ENCODE measurements around the gene TECRL. TPM values are rescaled to one million over a fixed set of nuclear protein-coding genes. Genes with fewer than 3 reads are reported as not detected.

Gene TECRL
- total and polyA plus RNA-seq, 8 donors, result 0.12 to 0.55 TPM; not detected in 6

DNA sequence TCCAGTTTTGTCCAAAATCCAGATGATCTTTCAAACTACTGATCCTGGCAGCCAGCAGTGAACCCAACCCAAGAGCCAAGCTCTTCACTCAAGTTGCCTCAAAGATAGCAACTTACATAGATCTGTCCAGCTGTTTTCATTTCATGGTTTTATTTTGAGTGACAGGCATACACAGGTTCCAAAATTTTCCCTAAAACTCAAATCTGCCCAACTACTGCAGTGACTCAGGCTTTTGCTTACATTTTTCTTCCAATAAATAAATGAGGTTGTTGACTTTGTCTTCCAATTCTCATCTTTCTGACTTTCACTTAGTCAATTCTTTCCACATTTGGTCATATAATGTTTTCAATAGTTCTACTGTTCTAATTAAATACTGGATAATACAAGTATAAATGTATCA, 158.8 kb downstream of the TECRL start:
- TF ChIP-seq POLR2A (IDR thresholded peaks at IDR 0.05) (no peak), EP300 (IDR thresholded peaks at IDR 0.05) (no peak), POLR2AphosphoS5 (IDR thresholded peaks at IDR 0.05) (no peak)
- TF ChIP-seq, protein P1, sequence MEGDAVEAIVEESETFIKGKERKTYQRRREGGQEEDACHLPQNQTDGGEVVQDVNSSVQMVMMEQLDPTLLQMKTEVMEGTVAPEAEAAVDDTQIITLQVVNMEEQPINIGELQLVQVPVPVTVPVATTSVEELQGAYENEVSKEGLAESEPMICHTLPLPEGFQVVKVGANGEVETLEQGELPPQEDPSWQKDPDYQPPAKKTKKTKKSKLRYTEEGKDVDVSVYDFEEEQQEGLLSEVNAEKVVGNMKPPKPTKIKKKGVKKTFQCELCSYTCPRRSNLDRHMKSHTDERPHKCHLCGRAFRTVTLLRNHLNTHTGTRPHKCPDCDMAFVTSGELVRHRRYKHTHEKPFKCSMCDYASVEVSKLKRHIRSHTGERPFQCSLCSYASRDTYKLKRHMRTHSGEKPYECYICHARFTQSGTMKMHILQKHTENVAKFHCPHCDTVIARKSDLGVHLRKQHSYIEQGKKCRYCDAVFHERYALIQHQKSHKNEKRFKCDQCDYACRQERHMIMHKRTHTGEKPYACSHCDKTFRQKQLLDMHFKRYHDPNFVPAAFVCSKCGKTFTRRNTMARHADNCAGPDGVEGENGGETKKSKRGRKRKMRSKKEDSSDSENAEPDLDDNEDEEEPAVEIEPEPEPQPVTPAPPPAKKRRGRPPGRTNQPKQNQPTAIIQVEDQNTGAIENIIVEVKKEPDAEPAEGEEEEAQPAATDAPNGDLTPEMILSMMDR (IDR thresholded peaks at IDR 0.05), result no peak
- H3K36me3 ChIP-seq, result no peaks in the 10 kb centered on the region
- no peaks in the 10 kb centered on the region for H3K27me3 ChIP-seq
- intact Hi-C loops (cut with DNase I; ENCODE audit: low total_unique reads), result no loop called here
- no peaks in the 10 kb centered on the region for H3K9me3 ChIP-seq
- H3K4me3 ChIP-seq, result no peak overlapping the region
- DNase-seq, result no peak
- no peaks in the 10 kb centered on the region for H3K4me1 ChIP-seq
- no peak overlapping the region for H3K27ac ChIP-seq

DNA sequence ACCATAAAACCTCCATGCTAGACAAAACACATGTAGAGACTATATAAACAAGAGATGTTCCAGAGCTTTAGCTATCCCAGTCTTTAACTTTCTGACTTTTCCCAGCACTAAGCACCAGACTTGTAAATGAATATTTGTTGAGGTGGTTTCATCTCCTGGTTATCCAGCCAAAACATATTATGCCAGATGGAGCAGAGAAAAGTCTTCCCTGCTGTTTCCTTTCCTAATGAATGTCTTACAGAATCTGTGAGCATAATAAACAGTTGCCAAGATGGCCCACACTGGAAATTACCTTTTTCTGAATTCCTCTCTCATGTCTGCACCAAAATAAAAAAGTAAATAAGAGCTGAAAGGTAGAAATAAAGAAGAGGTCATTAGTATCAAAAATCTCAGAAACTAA, 159.2 kb downstream of the TECRL start:
- no peak for DNase-seq
- H3K9me3 ChIP-seq, result no peaks in the 10 kb centered on the region
- TF ChIP-seq, protein P1 (IDR thresholded peaks at IDR 0.05), result no peak
- TF ChIP-seq POLR2A (IDR thresholded peaks at IDR 0.05), result no peak
- no peak for TF ChIP-seq EP300 (IDR thresholded peaks at IDR 0.05)
- TF ChIP-seq POLR2AphosphoS5 (IDR thresholded peaks at IDR 0.05), result no peak
- H3K36me3 ChIP-seq, result no peaks in the 10 kb centered on the region
- H3K27ac ChIP-seq, result no peak overlapping the region
- no peaks in the 10 kb centered on the region for H3K27me3 ChIP-seq
- H3K4me1 ChIP-seq, result no peaks in the 10 kb centered on the region
- no peak overlapping the region for H3K4me3 ChIP-seq
- intact Hi-C loops (cut with DNase I; ENCODE audit: low total_unique reads), result no loop called here

DNA sequence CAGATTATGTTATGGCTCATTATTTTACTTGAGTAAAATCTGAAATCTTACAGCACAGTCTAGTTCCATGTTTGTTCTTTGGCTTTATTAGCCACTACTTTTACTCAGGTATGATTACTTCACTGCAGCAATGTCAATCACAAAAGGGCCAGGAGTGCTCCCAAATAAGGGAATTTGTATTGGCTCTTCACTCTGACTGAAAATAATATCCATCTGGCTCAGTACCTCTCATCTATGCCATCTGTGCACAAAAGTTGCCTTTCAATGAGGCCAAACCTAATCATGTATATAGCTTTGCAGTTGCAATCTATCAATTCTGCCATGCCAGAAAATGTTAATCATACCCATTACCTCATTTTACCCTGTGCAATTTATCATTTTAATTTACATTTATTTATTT, 161.1 kb downstream of the TECRL start:
- H3K4me1 ChIP-seq, result no peaks in the 10 kb centered on the region
- no peak overlapping the region for H3K27ac ChIP-seq
- no peaks in the 10 kb centered on the region for H3K27me3 ChIP-seq
- no peaks in the 10 kb centered on the region for H3K36me3 ChIP-seq
- H3K4me3 ChIP-seq, result no peak overlapping the region
- intact Hi-C loops (cut with DNase I; ENCODE audit: low total_unique reads), result no loop called here
- TF ChIP-seq POLR2A (IDR thresholded peaks at IDR 0.05) (no peak), EP300 (IDR thresholded peaks at IDR 0.05) (no peak), POLR2AphosphoS5 (IDR thresholded peaks at IDR 0.05) (no peak)
- TF ChIP-seq, protein P1 (IDR thresholded peaks at IDR 0.05), result no peak
- DNase-seq, result no peak
- H3K9me3 ChIP-seq, result no peaks in the 10 kb centered on the region

DNA sequence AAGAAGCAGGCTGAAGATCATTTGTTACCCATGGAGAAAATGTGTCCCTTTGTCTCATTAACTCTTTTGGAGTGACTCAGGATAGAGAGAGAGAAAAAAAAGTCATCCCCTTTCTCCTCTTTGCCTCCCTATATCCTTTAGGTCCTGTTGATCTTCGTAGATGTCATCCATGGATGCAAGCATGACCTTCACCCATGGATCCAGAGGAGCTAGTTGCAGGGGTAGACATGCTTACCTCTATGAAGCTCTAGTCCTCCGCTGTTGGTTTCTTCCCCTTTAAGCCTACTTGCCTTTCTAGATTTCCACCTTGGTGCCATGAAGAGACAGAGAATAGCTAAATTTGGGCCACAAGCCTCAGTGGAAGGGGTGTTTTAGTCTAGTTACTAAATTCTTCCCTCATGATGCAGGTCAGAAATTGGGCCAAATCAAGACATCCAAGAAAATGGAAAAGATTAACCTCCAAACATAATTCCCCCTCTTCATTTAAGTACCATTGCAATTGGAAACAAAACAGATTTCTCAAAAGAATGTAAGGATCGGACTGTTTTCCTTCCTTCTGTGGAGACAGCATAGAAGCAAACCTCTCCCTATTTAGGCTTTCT, 178.4 kb downstream of the TECRL start:
- WGBS, 5 donors, result 71 to 83% (median 72%) methylated on average over 3 of the region's 3 CpGs
- intact Hi-C loops (cut with DNase I; ENCODE audit: low total_unique reads), result no loop called here
- no peak for DNase-seq
- no peaks in the 10 kb centered on the region for H3K4me1 ChIP-seq
- H3K4me3 ChIP-seq, result no peak overlapping the region
- H3K27me3 ChIP-seq, result no peaks in the 10 kb centered on the region
- no peak overlapping the region for H3K27ac ChIP-seq
- TF ChIP-seq POLR2AphosphoS5 (IDR thresholded peaks at IDR 0.05) (no peak), EP300 (IDR thresholded peaks at IDR 0.05) (no peak), POLR2A (IDR thresholded peaks at IDR 0.05) (no peak)
- TF ChIP-seq, protein P1 (IDR thresholded peaks at IDR 0.05), result no peak
- H3K9me3 ChIP-seq, result peaks cover 9 to 82% (median 64%) of the 10 kb centered on the region in 4 donors
- H3K36me3 ChIP-seq, result no peaks in the 10 kb centered on the region

Small RNA genes within 50 kb of the gene (small RNA-seq; reads per million reads assigned to genes)
- gene RNU6-191P, result 0 reads per million in 4 donors

All from stomach (tissue), 9 donors.